Hepatocyte (in vitro differentiated cells): ENCODE results near the gene DPYSL3. TPM values are rescaled to one million over a fixed set of nuclear protein-coding genes. Genes with fewer than 3 reads are reported as not detected.

Experiments used
- DNase-seq: peaks from one replicate; pipeline ENCODE4 v3.0.0-alpha.2; 2016; ENCODE audit warnings: low spot score
- H2AFZ ChIP-seq: fragments of 200-600 bp; sonication (generic); 2 replicates; pipeline ENCODE4 v1.6.0; 2016; ENCODE audit warnings: antibody characterized with exemption, mild to moderate bottlenecking
- H3K27ac ChIP-seq: fragments of 200-600 bp; sonication (generic); 2 replicates; pipeline ENCODE4 v1.5.1; 2016; ENCODE audit warnings: mild to moderate bottlenecking
- H3K27me3 ChIP-seq: fragments of 200-600 bp; sonication (generic); 2 replicates; pipeline ENCODE4 v1.6.1; 2016
- H3K36me3 ChIP-seq: fragments of 200-600 bp; sonication (generic); replicated peaks from 2 replicates; pipeline ENCODE4 v1.5.1; 2016; ENCODE audit warnings: low read depth; ENCODE audit not compliant: insufficient read depth
- H3K4me1 ChIP-seq: fragments of 200-600 bp; sonication (generic); 2 replicates; pipeline ENCODE4 v1.5.1; 2016; ENCODE audit warnings: mild to moderate bottlenecking, moderate library complexity; ENCODE audit not compliant: insufficient read depth
- H3K4me2 ChIP-seq: fragments of 200-600 bp; sonication (generic); 2 replicates; pipeline ENCODE4 v1.6.0; 2016
- H3K4me3 ChIP-seq: fragments of 200-600 bp; sonication (generic); 2 replicates; pipeline ENCODE4 v1.5.1; 2016; ENCODE audit warnings: mild to moderate bottlenecking
- H3K79me2 ChIP-seq: fragments of 200-600 bp; sonication (generic); 2 replicates; pipeline ENCODE4 v1.6.0; 2017; ENCODE audit warnings: mild to moderate bottlenecking
- H3K9me2 ChIP-seq: fragments of 200-600 bp; sonication (generic); replicated peaks from 2 replicates; pipeline ENCODE4 v1.6.0; 2017; ENCODE audit warnings: mild to moderate bottlenecking; ENCODE audit not compliant: insufficient read depth
- H3K9me3 ChIP-seq: fragments of 200-600 bp; sonication (generic); 2 replicates; pipeline ENCODE4 v1.5.1; 2016; ENCODE audit warnings: low read depth, mild to moderate bottlenecking
- H4K20me1 ChIP-seq: fragments of 200-600 bp; sonication (generic); 2 replicates; pipeline ENCODE4 v1.6.0; 2016; ENCODE audit warnings: mild to moderate bottlenecking; ENCODE audit not compliant: insufficient read depth, poor library complexity, severe bottlenecking
- CTCF ChIP-seq: fragments of 200-600 bp; sonication (generic); IDR thresholded peaks from 2 replicates; pipeline ENCODE4 v1.5.1; 2016; ENCODE audit warnings: antibody characterized with exemption, mild to moderate bottlenecking; ENCODE audit not compliant: poor library complexity
- EZH2 ChIP-seq: fragments of 200-600 bp; sonication (generic); IDR thresholded peaks from 2 replicates; pipeline ENCODE4 v1.6.1; 2016; ENCODE audit warnings: antibody characterized with exemption, mild to moderate bottlenecking, borderline replicate concordance
- EZH2phosphoT487 ChIP-seq: fragments of 200-600 bp; sonication (generic); IDR thresholded peaks from one replicate; pipeline ENCODE4 v1.6.1; 2018; ENCODE audit warnings: antibody characterized with exemption, mild to moderate bottlenecking, low read depth, moderate library complexity; ENCODE audit not compliant: unreplicated experiment, severe bottlenecking
- WGBS: methylation state at CpG from one replicate; pipeline ENCODE4 v1.1.6; 2016; ENCODE audit warnings: low lambda C conversion rate; ENCODE audit errors: missing lambda C conversion rate; 5-methylcytosine and 5-hydroxymethylcytosine counted together
- polyA plus RNA-seq: library from polyadenylated mRNA; unstranded; fragments of >200 nt; fragmentation: Nextera tagmentation; extraction: Ambion mirVana; gene quantifications from 2 replicates; pipeline ENCODE4 v1.2.1, GENCODE V29; 2016
- total RNA-seq: library from RNA; depleted of rRNA; stranded (reverse); fragments of >200 nt; gene quantifications from 2 replicates; pipeline ENCODE4 v1.2.3, GENCODE V29; 2014

Gene DPYSL3
- total and polyA plus RNA-seq, 2 experiments from 2014 or later = 35.7 to 78.0 TPM

DNA sequence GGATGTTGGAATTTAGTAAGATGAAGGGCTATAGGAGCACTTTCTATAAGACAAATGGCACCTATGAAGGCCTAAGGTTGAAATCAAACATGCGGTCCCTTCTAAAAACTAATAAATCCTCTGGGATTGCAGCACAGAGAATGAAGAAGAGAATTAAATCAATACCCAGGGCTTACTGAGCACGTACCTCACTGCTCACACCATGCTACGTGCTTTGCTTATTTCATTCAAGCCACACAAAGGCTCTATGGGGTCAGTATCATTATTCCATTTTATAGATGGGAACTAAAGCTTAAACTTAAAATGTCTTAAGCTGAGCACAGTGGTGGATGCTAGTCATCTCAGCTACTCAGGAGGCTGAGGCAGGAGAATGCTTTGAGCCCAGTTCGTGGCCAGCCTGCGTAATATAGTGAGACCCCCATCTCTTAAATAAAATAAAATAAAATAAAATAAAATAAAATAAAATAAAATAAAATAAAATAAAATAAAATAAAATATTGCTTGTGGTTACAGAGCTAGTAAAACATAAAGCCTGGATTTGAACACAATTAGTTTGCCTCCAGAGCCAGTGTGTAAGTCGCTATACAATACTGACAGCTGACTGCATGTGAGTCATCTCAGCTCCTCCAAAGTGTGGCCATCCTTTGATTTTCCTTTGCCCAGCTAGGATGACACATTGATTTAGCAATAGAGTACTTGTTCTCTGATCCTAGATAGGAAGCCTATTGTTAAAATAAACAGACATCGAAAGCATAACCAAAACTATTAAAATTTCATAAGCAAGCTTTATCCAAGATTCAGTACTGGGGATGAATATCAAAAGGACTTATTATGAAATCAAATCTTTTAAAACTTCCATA lies 20.9 kb upstream of the DPYSL3 start:
- Histone ChIP-seq H3K9me3 (no peaks in the 10 kb centered on the region), H3K27me3 (no peaks in the 10 kb centered on the region), H3K4me1 (peaks cover 9% of the 10 kb centered on the region), H3K9me2 (no peaks in the 10 kb centered on the region), H2AFZ (no peak overlapping the region), H3K4me2 (no peak overlapping the region), H3K36me3 (no peaks in the 10 kb centered on the region), H3K27ac (no peak overlapping the region), H3K4me3 (no peak overlapping the region), H3K79me2 (no peaks in the 10 kb centered on the region), H4K20me1 (no peaks in the 10 kb centered on the region)
- no peak for DNase-seq
- 88% methylated on average over 7 of the region's 7 CpGs for WGBS
- TF ChIP-seq EZH2phosphoT487 (no peak), EZH2 (no peak), CTCF (no peak)

GRCh38 chr5:147523069-147523468 lies 13.2 kb upstream of the DPYSL3 start:
- H3K9me3 ChIP-seq = no peaks in the 10 kb centered on the region
- no peak for DNase-seq
- H3K4me3 ChIP-seq = no peak overlapping the region
- H3K27me3 ChIP-seq = peaks cover 14% of the 10 kb centered on the region
- H3K4me2 ChIP-seq = no peak overlapping the region
- H2AFZ ChIP-seq = no peak overlapping the region
- H4K20me1 ChIP-seq = no peaks in the 10 kb centered on the region
- TF ChIP-seq EZH2 = no peak
- H3K4me1 ChIP-seq = no peaks in the 10 kb centered on the region
- no peaks in the 10 kb centered on the region for H3K79me2 ChIP-seq
- 65% methylated on average over 4 of the region's 4 CpGs for WGBS
- no peaks in the 10 kb centered on the region for H3K9me2 ChIP-seq
- H3K36me3 ChIP-seq = no peaks in the 10 kb centered on the region
- H3K27ac ChIP-seq = no peak overlapping the region

GRCh38 chr5:147522435-147522834 lies 12.6 kb upstream of the DPYSL3 start:
- H2AFZ ChIP-seq = no peak overlapping the region
- no peaks in the 10 kb centered on the region for H3K36me3 ChIP-seq
- TF ChIP-seq EZH2 (no peak), CTCF (no peak), EZH2phosphoT487 (no peak)
- WGBS = 64% methylated on average over 3 of the region's 3 CpGs
- H3K4me2 ChIP-seq = no peak overlapping the region
- DNase-seq = no peak
- no peaks in the 10 kb centered on the region for H3K9me3 ChIP-seq
- H4K20me1 ChIP-seq = no peaks in the 10 kb centered on the region
- no peaks in the 10 kb centered on the region for H3K79me2 ChIP-seq
- peaks cover 14% of the 10 kb centered on the region for H3K27me3 ChIP-seq
- no peak overlapping the region for H3K27ac ChIP-seq
- no peaks in the 10 kb centered on the region for H3K4me1 ChIP-seq
- H3K9me2 ChIP-seq = no peaks in the 10 kb centered on the region
- H3K4me3 ChIP-seq = no peak overlapping the region

DNA sequence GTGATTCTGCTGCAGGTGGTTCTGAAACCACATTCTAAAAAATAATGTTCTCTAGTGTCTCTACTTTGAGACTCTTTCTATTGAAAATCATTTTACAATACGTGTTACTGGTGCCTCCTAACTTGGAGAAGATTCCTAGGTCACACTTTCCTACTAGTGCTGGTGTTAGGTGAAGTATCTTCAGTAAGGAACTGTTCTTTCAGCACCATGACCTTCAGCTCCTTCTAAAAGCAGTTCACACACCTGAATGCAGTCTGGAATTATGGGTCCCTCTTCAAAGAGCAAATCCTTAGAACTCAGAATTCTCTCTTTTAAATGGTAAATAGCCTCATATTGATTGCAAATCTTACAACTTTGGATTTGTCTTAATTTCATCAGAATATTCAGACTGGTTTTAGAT lies 10.6 kb upstream of the DPYSL3 start:
- 34% methylated on average over 1 of the region's 1 CpG for WGBS
- peak; percentile 22 for DNase-seq
- peaks cover 20% of the 10 kb centered on the region for H3K27me3 ChIP-seq
- H3K79me2 ChIP-seq = no peaks in the 10 kb centered on the region
- no peak overlapping the region for H3K27ac ChIP-seq
- no peaks in the 10 kb centered on the region for H3K36me3 ChIP-seq
- H3K4me1 ChIP-seq = no peaks in the 10 kb centered on the region
- TF ChIP-seq EZH2 (no peak), CTCF (no peak), EZH2phosphoT487 (no peak)
- no peaks in the 10 kb centered on the region for H3K9me3 ChIP-seq
- no peaks in the 10 kb centered on the region for H4K20me1 ChIP-seq
- no peak overlapping the region for H3K4me3 ChIP-seq
- no peak overlapping the region for H3K4me2 ChIP-seq
- no peak overlapping the region for H2AFZ ChIP-seq
- H3K9me2 ChIP-seq = no peaks in the 10 kb centered on the region
